ENCODE data around the gene ZBTB20. TPM values are rescaled to one million over a fixed set of nuclear protein-coding genes. Genes with fewer than 3 reads are reported as not detected.

Gene ZBTB20
- total and polyA plus RNA-seq, 2 of the 4 experiments (the other 2 are of a cell fraction) = 0.75 to 14.7 TPM

- TF ChIP-seq RAD21 (IDR thresholded peaks at IDR 0.05; ENCODE audit: low read length) = no peak
- TF ChIP-seq MXI1 (IDR thresholded peaks at IDR 0.05; ENCODE audit: borderline replicate concordance, low read depth, low read length) = no peak
- TF ChIP-seq MAFK (IDR thresholded peaks at IDR 0.05; ENCODE audit: low read depth, low read length) = no peak
- TF ChIP-seq USF2 (IDR thresholded peaks at IDR 0.05; ENCODE audit: low read depth, low read length) = no peak
- TF ChIP-seq FOS (IDR thresholded peaks at IDR 0.05; ENCODE audit: low read depth, low read length) = no peak
- no peak for TF ChIP-seq MAZ (IDR thresholded peaks at IDR 0.05; ENCODE audit: borderline replicate concordance, low read depth, low read length)
- TF ChIP-seq BHLHE40 (IDR thresholded peaks at IDR 0.05; ENCODE audit: low read depth, low read length) = no peak
- no peak for TF ChIP-seq CEBPB (IDR thresholded peaks at IDR 0.05; ENCODE audit: low read depth, low read length)
- TF ChIP-seq SMC3 (IDR thresholded peaks at IDR 0.05; ENCODE audit: low read depth, low read length) = no peak
- no peak for TF ChIP-seq CHD1 (IDR thresholded peaks at IDR 0.05; ENCODE audit: low read depth, low read length)
- TF ChIP-seq RCOR1 (IDR thresholded peaks at IDR 0.05; ENCODE audit: insufficient replicate concordance, low read length) = no peak
- TF ChIP-seq CTCF (conservative IDR thresholded peaks at IDR 0.05; ENCODE audit: low read depth, low read length) = no peak
- TF ChIP-seq ELK1 (IDR thresholded peaks at IDR 0.05; ENCODE audit: borderline replicate concordance, low read depth, low read length) = no peak
- no peak for TF ChIP-seq NFE2L2 (IDR thresholded peaks at IDR 0.05; ENCODE audit: low read depth, low read length)
- TF ChIP-seq POLR2A (IDR thresholded peaks at IDR 0.05; ENCODE audit: low read depth, low read length) = no peak
- no peak for TF ChIP-seq RFX5 (IDR thresholded peaks at IDR 0.05; ENCODE audit: low read depth, low read length)
- ChIA-PET POLR2A (ENCODE audit: unreplicated experiment) (no interaction called here), CTCF (interaction anchor here (1.5 kb wide), 1 partner anchor 12 kb away, joined by 4 read pairs; no protein-coding TSS in a partner anchor)
- Histone ChIP-seq H3K18ac (ENCODE audit: low read depth, low read length) (no peak overlapping the region), H2AFZ (replicated peaks; ENCODE audit: low read length, poor library complexity) (no peak overlapping the region), H2BK5ac (ENCODE audit: low read depth, low read length, poor library complexity, severe bottlenecking) (no peak overlapping the region), H3K27me3 (ENCODE audit: control insufficient read depth, insufficient read depth, low read length) (no peaks in the 10 kb centered on the region), H2BK120ac (ENCODE audit: low read depth, low read length) (no peak overlapping the region), H3K4me3 (ENCODE audit: insufficient read depth, low read depth, low read length) (no peak overlapping the region), H4K8ac (ENCODE audit: low read depth in 2 of 2, low read length in 2 of 2) (no peak overlapping the region), H3K27ac (ENCODE audit: insufficient read depth, low read length) (no peak overlapping the region), H4K20me1 (ENCODE audit: insufficient read depth, low read length) (0 out of 2 replicates have a peak, but pooled peaks cover 4% of the 10 kb centered on the region), H3K14ac (replicated peaks; ENCODE audit: low read depth, low read length) (no peak overlapping the region), H3K56ac (ENCODE audit: extremely low read depth, insufficient read depth, low read length) (no peak overlapping the region), H3K23ac (ENCODE audit: low read depth, low read length) (no peak overlapping the region), H2BK20ac (ENCODE audit: low read depth, low read length) (no peak overlapping the region), H3K4me1 (ENCODE audit: control insufficient read depth, insufficient read depth, low read length) (peaks cover 1% of the 10 kb centered on the region; the same call in 1 of the 2 replicates), H3K4ac (ENCODE audit: low read depth, low read length) (no peak overlapping the region), H3K9me3 (ENCODE audit: control insufficient read depth, insufficient read depth, low read length) (no peaks in the 10 kb centered on the region), H2AK5ac (ENCODE audit: low read depth, low read length) (no peak overlapping the region), H2AK9ac (replicated peaks; ENCODE audit: low read depth, low read length, poor library complexity) (no peak overlapping the region), H3K9me1 (ENCODE audit: insufficient read depth, low read length) (peaks cover 4% of the 10 kb centered on the region), H2BK15ac (ENCODE audit: low read depth, low read length) (no peak overlapping the region), H3K36me3 (ENCODE audit: control insufficient read depth, insufficient read depth, low read length) (no peaks in the 10 kb centered on the region), H4K5ac (ENCODE audit: low read depth, low read length) (no peak overlapping the region), H3K9ac (ENCODE audit: low read depth, low read length) (no peak overlapping the region), H3K79me1 (ENCODE audit: low read depth in 1 of 2, low read length in 2 of 2) (peaks cover 11 to 22% of the 10 kb centered on the region in 2 experiments), H4K91ac (ENCODE audit: insufficient read depth, low read depth, low read length) (no peak overlapping the region), H3K4me2 (ENCODE audit: low read depth, low read length) (no peak overlapping the region)
- intact Hi-C loops (cut with micrococcal nuclease) (no loop called here), in situ Hi-C loops (cut with MboI; ENCODE audit: low sequenced_read_pairs) (no loop called here), dilution Hi-C loops (cut with HindIII; ENCODE audit: low sequenced_read_pairs, unreplicated experiment) (no loop called here)
- no peak for ATAC-seq (ENCODE audit: low read depth)
- BruUV-seq (replicated peaks) = no TSS peak
- WGBS, 2 experiments (ENCODE audit: extremely low coverage in 2 of 2, insufficient read length in 1 of 2) = 100% methylated on average over 1 of the region's 2 CpGs; no CpG with 5 or more reads in 1 of the 2 experiments
- DNase-seq = no peak
Measured at GRCh38 chr3:114563720-114564119, 583.4 kb downstream of the ZBTB20 start.

Data from IMR-90 (cell line).